GM18519 (cell line): ENCODE results near the gene PROM2.
"Not testable (repeated sequence)": the region's sequence is repeated elsewhere in the genome, so short reads cannot be mapped to it uniquely, and the experiment has no call there.

ENCODE experiments used
- ATAC-seq: cut with Tn5 transposase; IDR thresholded peaks from one replicate; pipeline ENCODE4 v1.9.1; 2021; ENCODE audit warnings: mild to moderate bottlenecking, moderate library complexity; ENCODE audit not compliant: unreplicated experiment, low FRiP score

Gene PROM2

DNA sequence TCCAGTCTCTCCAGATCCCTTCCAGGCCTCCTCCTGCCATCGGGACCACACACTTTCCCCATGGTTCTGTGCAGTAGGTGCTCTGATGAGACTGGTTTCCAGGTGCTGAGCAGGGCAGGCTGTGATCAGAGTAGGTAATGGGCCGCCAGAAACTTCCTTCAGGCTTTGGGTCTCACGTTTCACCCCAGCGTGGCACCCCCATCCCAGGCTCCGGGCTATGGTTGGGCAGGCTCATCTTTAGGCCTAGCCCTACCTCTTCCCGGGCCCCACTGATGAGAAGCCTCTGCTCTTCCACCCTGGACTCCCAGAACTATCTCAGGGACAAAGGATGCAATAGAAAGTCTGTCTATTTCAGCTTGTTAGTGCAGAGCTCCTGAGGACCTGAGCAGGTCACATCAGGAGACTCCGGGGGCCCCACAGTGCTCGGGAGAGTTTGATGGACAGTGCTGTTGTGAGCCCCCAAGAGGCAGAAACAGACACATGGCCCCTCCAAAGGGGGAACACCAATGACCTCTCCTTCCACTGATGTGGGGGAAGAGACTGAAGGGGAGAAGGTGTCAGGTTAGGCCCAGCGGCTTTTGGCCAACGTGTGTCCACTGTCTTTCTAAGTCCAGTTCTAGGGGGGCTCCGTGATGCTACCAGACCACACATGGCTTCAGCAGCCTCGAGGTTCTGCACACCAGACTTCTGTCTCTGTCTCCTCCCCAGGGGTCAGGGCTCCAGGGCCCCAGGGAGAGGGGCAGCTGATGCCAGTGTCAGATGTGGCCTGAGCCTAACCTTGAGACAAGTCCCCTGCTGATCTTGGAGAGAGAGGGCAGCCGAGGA lies 5.8 kb upstream of the PROM2 start:
- no peak for ATAC-seq

DNA sequence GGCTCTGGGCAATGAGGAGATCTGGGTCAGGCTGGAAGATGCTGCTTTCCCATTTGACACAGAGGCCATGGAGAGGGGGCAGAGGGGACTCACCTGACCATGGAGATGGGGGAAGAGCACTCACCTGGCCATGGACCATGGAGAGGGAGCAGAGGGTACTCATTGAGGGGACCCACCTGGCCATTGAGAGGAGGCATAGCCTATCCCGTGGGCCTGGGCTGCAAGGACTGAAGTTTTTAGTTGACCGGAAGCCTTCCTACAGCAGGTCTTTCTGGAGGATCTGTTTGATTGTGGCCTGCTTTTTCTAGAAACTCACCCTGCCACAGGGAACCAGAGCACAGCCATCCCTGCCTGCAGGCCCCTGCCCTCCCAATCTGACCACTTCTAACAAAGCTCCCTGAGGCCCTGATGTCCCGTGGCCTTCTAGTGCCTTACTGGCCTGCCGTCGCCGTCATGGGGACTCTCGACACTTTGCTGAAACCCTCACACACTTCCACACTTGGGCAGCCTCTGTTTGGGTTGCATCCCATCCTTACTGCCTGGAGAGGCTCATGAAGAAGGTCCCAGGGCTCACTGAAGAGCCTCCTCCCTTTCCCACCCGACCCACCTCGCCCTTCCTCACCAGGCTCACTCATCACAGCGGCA lies 5.1 kb upstream of the PROM2 start:
- ATAC-seq, result no peak

DNA sequence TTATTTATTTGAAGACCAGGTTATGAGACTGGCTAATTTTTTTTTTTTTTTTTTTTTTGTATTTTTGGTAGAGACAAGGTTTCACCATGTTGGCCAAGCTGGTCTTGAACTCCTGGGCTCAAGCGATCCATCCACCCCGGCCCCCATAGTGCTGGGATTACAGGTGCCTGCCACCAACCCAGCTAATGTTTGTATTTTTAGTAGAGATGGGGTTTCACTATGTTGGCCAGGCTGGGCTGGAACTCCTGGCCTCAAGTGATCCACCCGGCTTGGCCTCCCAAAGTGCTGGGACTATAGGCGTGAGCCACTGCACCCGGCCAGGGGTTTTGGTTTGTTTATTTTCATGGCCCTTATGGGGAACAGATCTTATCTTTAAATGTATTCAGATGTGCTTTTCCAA lies 4.5 kb upstream of the PROM2 start:
- ATAC-seq, result not testable (repeated sequence)

DNA sequence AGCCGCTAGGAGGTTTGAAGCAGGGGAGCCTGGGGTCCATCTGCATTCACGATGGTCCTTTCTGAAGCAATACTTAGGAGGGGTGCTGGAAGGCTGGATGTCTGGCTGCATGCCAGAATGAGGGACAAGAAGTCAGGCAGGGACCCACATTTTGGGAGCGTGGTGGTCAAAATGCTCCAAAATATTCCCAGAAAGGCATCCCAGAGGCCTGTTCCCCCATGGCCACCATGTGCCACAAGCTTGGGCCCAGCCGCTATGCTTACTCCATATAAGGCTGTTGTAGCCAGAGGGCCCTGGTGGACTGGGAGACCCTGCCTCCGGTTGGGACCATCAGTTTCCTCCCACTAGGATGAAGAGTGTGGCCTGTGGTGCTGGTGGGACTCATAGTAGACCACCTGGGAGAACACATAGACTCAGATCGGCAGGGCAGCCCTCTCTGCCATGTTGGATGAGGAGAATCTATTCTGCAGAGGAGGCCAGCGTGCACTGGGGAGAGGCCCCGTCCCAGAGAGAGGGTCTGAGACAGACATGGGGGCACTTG lies 3.6 kb upstream of the PROM2 start:
- no peak for ATAC-seq

DNA sequence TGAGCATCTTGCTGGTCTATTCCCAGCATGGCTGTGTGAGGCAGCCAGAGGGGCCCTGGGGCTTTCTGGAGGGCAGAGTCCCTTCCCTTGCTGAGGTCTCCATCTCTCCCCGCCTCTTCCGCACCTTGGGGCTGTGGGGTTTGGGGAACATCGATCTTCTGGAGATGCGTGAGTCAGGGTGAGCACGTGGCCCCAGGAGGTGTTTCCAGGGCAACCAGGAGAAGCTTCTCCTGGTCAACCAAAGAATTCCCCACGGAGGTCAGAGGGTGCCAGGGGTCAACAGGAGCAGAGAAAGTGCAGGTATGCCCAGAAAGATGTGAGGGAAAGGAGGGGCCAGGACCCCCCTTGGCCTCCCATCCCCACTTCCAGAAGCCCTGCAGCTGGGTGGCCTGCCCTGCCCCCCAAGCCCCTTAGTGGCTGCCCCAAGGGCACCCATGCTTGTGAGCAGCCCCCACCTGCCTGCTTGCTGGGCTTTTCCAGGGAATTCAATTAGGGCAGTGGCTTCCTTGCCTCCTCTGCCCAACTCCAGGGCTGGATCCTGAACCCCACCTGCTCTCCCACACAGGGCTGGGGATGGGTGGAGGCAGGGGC lies 2.8 kb upstream of the PROM2 start:
- no peak for ATAC-seq

DNA sequence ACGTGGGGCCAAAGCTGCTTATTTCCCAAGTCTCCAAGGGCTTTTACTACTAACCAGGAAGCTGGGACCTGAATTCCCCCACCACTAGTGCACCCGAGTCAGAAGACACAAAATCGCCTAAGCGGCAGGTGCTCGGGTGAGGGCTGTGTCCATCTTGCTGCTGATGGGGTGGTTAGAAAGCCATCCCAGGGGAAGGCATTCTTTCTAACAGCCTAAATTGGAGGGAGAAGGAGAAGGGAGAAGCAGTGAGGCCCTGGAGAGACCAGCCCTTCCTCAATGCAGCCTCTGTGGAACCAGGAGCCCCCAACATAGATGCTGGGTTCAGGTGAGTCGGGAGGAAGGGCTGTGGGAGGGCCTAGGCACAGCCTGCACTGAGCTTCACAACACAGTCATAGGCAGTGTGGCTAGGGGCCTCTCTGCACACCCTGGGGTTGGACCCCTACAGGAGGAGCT lies 1.9 kb upstream of the PROM2 start:
- no peak for ATAC-seq

DNA sequence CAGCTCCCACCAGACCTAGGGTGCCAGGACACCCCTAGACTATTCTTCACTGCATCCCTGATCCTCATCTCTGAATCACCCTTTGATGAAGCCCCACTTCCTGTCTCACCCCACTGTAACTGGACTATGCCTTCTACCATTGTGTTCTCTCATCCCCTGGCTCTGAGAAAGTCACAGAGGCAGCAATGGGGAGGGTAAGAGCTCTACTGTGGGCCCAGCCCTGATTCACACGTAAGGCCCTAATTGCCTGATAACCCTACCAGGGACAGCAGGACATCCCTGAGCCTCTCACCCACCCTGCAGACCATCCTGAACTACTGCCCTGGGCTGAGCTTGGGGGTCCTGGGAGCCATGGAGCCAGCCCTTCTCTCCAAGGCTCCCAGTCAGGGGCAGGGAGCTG lies 1.5 kb upstream of the PROM2 start:
- ATAC-seq, result no peak

DNA sequence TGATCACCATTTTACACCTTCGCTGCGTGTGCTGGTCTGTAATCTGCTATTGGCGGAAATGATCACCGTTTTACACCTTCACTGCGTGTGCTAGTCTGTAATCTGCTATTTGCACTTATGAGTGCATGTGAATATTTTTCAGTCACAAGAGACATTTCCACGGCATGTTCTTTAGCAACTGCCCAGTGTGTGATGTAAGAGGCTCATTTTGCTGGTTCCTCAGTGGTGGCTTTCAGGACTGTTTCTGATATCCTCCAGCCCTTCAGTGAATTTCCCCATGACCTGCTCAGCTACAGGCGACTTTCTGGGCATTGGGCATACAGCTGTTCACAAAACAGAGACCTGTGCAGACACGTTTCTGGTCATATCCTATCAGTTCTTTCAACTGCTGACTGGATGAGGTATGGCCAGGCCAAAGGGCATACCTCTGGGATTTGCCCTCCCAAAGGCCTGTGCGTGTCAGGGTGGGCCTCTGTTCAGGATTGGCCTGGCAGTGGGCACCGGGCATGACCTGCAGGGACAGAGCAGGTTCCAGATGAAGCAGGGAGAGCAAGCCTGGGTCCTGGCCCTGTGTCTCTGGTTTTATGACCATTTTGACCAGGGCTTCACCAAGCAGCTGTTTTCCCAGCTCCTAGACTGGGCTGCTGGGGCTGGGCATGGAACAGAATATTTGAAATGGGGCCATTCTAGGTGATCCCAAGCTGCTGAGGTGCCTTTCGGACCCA lies 521 bp upstream of the PROM2 start:
- no peak for ATAC-seq

DNA sequence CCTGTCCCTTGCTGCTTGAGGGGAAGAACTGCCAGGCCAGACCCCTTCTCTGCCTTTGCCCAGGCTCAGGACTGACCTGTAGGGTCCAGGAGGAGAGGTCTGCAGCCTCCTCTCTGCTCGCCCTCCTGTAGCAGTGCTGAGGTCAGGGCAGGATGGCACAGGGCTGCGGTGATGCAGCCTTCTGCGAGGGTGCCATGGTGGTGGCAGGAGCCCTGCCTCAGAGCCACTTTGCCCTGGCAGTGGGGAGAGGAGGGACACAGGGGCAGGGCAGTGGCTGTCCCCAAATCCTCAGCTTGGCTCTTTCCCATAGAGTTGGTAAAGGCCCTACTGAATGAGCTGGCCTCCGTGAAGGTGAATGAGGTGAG lies 884 bp downstream of the PROM2 start:
- no peak for ATAC-seq

DNA sequence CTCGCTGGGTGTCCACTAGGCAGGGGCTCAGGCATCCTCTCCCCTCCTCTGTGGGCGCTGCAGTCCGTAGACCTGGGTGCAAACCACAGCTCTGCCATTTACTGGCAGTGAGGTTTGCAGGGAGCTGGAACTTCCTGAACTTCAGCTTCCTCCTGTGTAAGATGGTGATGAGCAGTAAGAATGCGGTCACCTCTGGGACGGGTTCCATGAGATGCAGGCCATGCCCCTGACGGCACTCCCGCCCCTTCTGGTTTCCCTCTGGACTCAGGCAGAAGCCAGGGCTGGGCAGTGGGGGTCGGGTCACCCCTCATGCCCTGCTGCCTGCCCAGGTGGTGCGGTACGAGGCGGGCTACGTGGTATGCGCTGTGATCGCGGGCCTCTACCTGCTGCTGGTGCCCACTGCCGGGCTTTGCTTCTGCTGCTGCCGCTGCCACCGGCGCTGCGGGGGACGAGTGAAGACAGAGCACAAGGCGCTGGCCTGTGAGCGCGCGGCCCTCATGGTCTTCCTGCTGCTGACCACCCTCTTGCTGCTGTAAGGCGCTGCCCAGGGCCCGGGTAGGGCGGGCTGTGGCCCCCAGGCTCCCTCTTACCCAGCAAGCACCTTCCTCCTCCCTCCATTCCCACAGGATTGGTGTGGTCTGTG lies 1.5 kb downstream of the PROM2 start:
- no peak for ATAC-seq

DNA sequence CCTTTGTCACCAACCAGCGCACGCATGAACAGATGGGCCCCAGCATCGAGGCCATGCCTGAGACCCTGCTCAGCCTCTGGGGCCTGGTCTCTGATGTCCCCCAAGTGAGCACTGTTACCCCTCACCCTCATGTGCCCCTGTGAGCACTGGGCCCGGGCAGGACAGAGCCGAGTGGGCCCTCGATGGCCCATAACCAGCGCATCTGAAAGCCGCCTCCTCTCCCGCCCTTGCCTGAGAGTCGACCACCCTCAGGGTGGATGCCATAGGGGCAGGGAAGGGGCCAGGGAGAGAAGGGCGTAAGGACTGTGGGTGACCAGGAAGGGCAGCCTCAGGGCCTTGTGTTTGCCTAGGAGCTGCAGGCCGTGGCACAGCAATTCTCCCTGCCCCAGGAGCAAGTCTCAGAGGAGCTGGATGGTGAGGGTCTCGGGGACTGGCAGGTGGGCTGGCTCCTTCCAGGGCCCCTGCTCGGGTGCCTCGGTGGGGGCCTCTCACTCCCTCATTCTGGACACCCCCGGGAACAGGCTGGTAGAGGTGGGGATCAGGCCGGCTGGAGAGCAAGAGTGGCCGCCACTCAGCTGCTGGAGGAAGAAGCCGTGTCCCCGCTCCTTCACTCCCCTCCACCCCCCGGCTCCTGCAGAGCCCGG lies 2.1 kb downstream of the PROM2 start:
- no peak for ATAC-seq

DNA sequence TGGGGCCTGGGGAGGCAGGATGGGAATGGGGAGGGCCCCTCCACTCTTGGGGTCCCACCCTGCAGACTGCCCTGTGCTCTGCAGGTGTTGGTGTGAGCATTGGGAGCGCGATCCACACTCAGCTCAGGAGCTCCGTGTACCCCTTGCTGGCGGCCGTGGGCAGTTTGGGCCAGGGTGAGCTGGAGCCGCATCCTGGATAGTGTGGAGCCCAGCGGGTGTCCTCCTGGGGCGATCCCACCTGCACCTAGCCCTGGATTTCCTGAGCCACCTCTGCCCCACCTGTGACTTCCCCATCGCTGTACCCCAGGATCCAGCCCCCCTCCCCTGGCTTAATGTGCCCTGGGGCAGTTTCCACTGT lies 2.6 kb downstream of the PROM2 start:
- ATAC-seq, result no peak

DNA sequence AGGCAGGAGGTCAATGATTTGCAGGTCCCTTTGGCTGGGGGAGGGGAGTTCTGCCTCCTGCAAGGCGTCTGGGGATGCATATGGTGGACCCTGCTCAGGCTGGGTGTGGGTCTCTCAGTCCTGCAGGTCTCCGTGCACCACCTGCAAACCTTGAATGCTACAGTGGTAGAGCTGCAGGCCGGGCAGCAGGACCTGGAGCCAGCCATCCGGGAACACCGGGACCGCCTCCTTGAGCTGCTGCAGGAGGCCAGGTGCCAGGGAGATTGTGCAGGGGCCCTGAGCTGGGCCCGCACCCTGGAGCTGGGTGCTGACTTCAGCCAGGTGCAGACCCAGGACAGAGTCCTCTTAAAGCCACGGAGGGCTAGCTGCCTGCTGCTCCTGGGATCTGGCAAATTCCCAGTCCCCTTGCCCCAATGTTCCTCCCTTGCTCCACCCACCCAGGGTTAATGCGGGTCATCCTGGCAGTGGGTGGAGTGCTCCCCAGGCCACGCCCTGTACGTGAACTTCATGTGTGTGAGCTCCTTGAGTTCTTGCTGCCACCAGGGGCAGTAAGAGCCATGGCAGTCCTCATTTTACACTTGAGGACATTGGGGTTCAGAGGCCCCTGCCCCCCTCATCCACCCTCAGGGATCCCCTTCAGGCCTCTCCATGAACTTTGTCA lies 3.1 kb downstream of the PROM2 start:
- ATAC-seq, result no peak

DNA sequence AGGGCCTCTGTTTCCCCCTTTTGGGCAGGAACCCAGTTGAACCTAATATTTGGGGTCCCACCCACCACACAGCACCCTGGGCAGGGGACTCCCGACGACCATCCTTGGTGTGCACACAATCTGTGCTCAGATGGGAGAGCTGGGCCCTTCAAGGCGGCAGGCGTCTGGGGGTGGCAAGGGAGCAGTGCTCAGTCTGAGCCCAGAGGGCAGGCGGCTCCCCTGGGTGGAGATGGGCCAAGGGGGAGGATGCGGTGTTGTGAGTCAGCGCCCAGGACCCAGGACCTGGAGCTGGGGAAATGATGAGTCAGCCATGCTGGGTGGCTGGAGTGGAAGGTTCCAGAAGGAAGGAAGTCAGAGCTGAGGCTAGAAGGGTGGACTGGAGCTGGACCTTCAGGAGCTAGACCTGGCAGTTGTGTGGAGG lies 3.8 kb downstream of the PROM2 start:
- no peak for ATAC-seq

DNA sequence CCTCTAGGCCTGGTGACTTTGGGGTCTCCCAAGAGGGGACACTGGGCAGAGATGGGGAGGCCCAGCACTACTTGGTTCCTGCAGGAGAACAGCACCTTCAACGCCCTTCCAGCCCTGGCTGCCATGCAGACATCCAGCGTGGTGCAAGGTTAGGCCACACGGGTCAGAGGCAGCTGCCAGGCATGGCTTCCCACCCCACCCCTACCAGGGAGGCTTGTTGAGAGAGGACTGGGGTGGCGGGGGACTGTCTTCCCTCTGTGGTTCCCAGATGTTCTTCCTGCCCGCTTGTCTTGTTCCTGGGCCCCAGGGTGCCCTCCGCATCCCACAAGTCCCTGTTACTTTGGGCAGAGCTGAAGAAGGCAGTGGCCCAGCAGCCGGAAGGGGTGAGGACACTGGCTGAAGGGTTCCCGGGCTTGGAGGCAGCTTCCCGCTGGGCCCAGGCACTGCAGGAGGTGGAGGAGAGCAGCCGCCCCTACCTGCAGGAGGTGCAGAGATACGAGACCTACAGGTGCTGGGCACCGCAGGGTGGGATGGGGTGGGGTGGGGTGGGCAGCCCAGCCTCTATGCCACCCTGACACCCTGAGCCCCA lies 4.5 kb downstream of the PROM2 start:
- ATAC-seq, result no peak

DNA sequence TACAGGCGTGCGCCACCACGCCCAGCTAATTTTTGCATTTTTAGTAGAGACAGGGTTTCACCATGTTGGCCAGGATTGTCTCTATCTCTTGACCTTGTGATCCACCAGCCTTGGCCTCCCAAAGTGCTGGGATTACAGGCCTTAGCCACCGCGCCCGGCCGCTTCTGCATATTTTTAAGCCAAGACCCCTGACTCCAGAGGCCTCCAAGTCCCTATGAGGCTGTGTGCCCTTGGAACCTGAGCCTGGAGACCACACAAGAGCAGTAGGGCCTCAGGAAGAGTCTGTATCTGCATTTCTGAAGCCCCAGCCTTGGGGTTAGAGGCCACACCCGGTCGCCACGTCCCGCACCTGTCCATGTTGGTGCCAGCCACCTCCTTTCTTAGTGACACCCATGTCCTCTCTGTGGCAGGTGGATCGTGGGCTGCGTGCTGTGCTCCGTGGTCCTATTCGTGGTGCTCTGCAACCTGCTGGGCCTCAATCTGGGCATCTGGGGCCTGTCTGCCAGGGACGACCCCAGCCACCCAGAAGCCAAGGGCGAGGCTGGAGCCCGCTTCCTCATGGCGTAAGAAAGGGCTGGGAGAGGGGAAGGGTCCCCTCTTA lies 5.3 kb downstream of the PROM2 start:
- ATAC-seq, result no peak

DNA sequence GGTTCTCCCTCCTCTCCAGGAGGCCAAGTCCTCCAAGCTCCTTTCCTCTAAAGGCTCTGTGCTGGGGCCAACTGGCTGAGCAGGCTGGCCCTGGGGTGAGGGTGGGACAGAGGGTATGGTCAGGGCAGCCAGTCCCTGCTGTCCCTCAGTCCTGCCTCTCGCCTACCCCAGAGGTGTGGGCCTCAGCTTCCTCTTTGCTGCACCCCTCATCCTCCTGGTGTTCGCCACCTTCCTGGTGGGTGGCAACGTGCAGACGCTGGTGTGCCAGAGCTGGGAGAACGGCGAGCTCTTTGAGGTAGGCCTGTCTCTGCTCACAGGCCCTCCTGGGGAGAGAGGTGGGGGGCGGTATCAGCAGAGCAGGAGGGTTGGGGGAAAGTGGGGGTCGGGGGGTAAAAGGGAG lies 6.8 kb downstream of the PROM2 start:
- ATAC-seq, result no peak

DNA sequence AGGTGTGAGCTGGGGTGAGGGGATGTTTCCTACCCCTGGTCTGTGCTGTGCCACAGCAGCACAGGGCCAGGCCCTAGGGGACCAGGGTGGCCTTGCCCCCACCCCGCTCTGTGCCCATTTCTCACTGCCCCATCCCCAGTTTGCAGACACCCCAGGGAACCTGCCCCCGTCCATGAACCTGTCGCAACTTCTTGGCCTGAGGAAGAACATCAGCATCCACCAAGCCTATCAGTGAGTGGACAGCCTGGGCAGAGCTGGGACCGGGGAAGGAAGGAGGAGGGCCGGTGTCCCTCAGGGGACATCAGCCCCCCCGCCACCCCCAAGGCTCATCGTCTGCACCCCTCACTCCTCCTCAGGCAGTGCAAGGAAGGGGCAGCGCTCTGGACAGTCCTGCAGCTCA lies 7.5 kb downstream of the PROM2 start:
- ATAC-seq, result no peak

DNA sequence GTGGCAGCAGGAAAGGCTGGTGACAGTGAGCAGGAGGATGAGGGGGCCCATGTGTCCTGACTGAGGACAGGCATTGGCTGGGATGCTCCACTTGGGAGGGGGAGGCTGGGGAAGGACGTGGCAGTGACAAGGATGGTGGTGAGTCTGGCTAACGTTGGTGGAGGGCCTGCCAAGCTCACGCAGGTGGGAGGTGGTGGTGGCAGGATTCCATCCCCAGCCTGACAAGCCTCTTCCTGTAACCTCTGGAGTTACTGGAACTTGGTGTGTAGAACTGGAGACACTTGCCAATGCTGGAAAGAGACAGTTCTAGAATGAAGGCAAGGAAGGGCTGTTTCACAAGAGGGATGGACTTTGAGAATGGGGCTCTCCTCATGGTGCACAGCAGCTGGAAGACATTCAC lies 8.2 kb downstream of the PROM2 start:
- ATAC-seq, result no peak
